Lung (tissue), 12 donors: ENCODE results near the gene ABHD10. TPM values are rescaled to one million over a fixed set of nuclear protein-coding genes. Genes with fewer than 3 reads are reported as not detected.

ENCODE experiments used
- ATAC-seq: fragments of 200-7000 bp; cut with Tn5 transposase; one replicate; pipeline ENCODE4 v1.9.1; 2020; ENCODE audit warnings: moderate number of reproducible peaks; ENCODE audit not compliant: insufficient read depth, low FRiP score
- DNase-seq, 3 donors: peaks; one replicate each; pipeline ENCODE4 v3.0.0-alpha.2; 2013 to 2017
- H3K27ac ChIP-seq, 2 donors: one replicate each; pipeline ENCODE4 v1.5.1; 2013; ENCODE audit warnings: mild to moderate bottlenecking in 2 of 2, moderate library complexity in 2 of 2, control low read depth in 1 of 2, inconsistent platforms in 1 of 2, low read depth in 1 of 2, low read length in 1 of 2
- H3K27me3 ChIP-seq, 3 donors: one replicate each; pipeline ENCODE4 v1.5.1; 2013; ENCODE audit warnings: low read length in 2 of 3; ENCODE audit not compliant: control insufficient read depth in 3 of 3, insufficient read depth in 3 of 3
- H3K36me3 ChIP-seq, 4 donors: one replicate each; pipeline ENCODE4 v1.5.1; 2013; ENCODE audit warnings: low read length in 4 of 4, mild to moderate bottlenecking in 1 of 4, moderate library complexity in 1 of 4; ENCODE audit not compliant: control insufficient read depth in 4 of 4, insufficient read depth in 4 of 4
- H3K4me1 ChIP-seq, 5 donors: one replicate each; pipeline ENCODE4 v1.5.1; 2013; ENCODE audit warnings: low read length in 5 of 5, mild to moderate bottlenecking in 2 of 5, moderate library complexity in 1 of 5; ENCODE audit not compliant: control insufficient read depth in 5 of 5, insufficient read depth in 5 of 5
- H3K4me3 ChIP-seq: one replicate; pipeline ENCODE4 v1.5.1; 2013; ENCODE audit warnings: mild to moderate bottlenecking, control low read depth, moderate library complexity
- H3K9ac ChIP-seq, 2 donors: one replicate each; pipeline ENCODE4 v1.5.1; 2013; ENCODE audit warnings: low read length in 2 of 2, control low read depth in 1 of 2; ENCODE audit not compliant: insufficient read depth in 1 of 2
- H3K9me3 ChIP-seq, 4 donors: one replicate each; pipeline ENCODE4 v1.5.1; 2013; ENCODE audit warnings: low read length in 3 of 4, mild to moderate bottlenecking in 1 of 4, moderate library complexity in 1 of 4; ENCODE audit not compliant: control insufficient read depth in 4 of 4, insufficient read depth in 3 of 4
- CTCF ChIP-seq: IDR thresholded peaks from 2 replicates; pipeline ENCODE4 v1.5.1; 2012; ENCODE audit warnings: mild to moderate bottlenecking; ENCODE audit errors: control extremely low read depth, extremely low read depth
- WGBS, 2 donors: extraction: QIAGEN DNeasy Blood & Tissue Kit; methylation state at CpG; one replicate each; pipeline ENCODE4 v1.1.7; 2013; 5-methylcytosine and 5-hydroxymethylcytosine counted together
- polyA plus RNA-seq, 2 donors: library from polyadenylated mRNA; stranded (reverse); fragments of 200-250 nt; gene quantifications; one replicate each; pipeline ENCODE4 v1.2.1, GENCODE V29; 2013
- total RNA-seq, 2 donors: library from RNA; depleted of rRNA in 1 of 2; stranded (reverse); fragments of >200 nt in 1 of 2; gene quantifications; one replicate each; pipeline ENCODE4 v1.2.1, GENCODE V29; 2014 to 2021
- donor health status: control.
- donor health status: control.
- donor health status: Bipolar disorder and iron deficiency.
- donor health status: healthy.
- donor health status: DM: yes; HTN: yes; CAD: no.

Gene ABHD10
- total and polyA plus RNA-seq, 4 donors = 10.6 to 52.1 (median 23.0) TPM

- DNase-seq = no peak
- no peaks in the 10 kb centered on the region for H3K9me3 ChIP-seq
- H3K36me3 ChIP-seq = peaks cover 3 to 35% (median 10%) of the 10 kb centered on the region in 4 donors
- H3K27me3 ChIP-seq = no peaks in the 10 kb centered on the region
- peaks cover 0 to 3% (median 0%) of the 10 kb centered on the region in 5 donors for H3K4me1 ChIP-seq
- no peak overlapping the region for H3K4me3 ChIP-seq
- no peak overlapping the region for H3K27ac ChIP-seq
- TF ChIP-seq CTCF = no peak
- no peak overlapping the region for H3K9ac ChIP-seq
- 79 to 90% methylated on average over 3 of the region's 3 CpGs for WGBS, 2 donors
- no peak for ATAC-seq
Observed at GRCh38 chr3:111949712-111950111, 29.1 kb upstream of the ABHD10 start.

- DNase-seq (no peak), ATAC-seq (no peak)
- 96 to 97% methylated on average over 2 of the region's 2 CpGs for WGBS, 2 donors
- Histone ChIP-seq H3K36me3 (peaks cover 3 to 33% (median 10%) of the 10 kb centered on the region in 4 donors), H3K4me3 (no peak overlapping the region), H3K27me3 (no peaks in the 10 kb centered on the region), H3K9ac (no peak overlapping the region), H3K27ac (no peak overlapping the region), H3K9me3 (no peaks in the 10 kb centered on the region), H3K4me1 (peaks cover 0 to 3% (median 0%) of the 10 kb centered on the region in 5 donors)
- no peak for TF ChIP-seq CTCF
Observed at GRCh38 chr3:111951032-111951431, 27.8 kb upstream of the ABHD10 start.

- H3K36me3 ChIP-seq = peaks cover 3 to 27% (median 10%) of the 10 kb centered on the region in 4 donors
- no peak for DNase-seq
- H3K4me3 ChIP-seq = no peak overlapping the region
- H3K9ac ChIP-seq = no peak overlapping the region
- no peak for ATAC-seq
- no peak overlapping the region for H3K27ac ChIP-seq
- 95 to 96% methylated on average over 5 of the region's 5 CpGs for WGBS, 2 donors
- no peaks in the 10 kb centered on the region for H3K27me3 ChIP-seq
- H3K4me1 ChIP-seq = peaks cover 0 to 7% (median 4%) of the 10 kb centered on the region in 5 donors
- TF ChIP-seq CTCF = no peak
- H3K9me3 ChIP-seq = no peaks in the 10 kb centered on the region
Observed at GRCh38 chr3:111952086-111952485, 26.7 kb upstream of the ABHD10 start.

GRCh38 chr3:111952866-111953450 is 25.9 kb upstream of the ABHD10 start:
- DNase-seq (no peak), ATAC-seq (no peak)
- Histone ChIP-seq H3K4me1 (peaks cover 0 to 12% (median 4%) of the 10 kb centered on the region in 5 donors), H3K9me3 (no peaks in the 10 kb centered on the region), H3K27me3 (no peaks in the 10 kb centered on the region), H3K36me3 (peaks cover 3 to 27% (median 10%) of the 10 kb centered on the region in 4 donors), H3K9ac (no peak overlapping the region), H3K4me3 (no peak overlapping the region), H3K27ac (no peak overlapping the region)
- 80 to 89% methylated on average over 6 of the region's 6 CpGs for WGBS, 2 donors
- TF ChIP-seq CTCF = no peak
